ENCODE data around the gene FH. TPM values are rescaled to one million over a fixed set of nuclear protein-coding genes. Genes with fewer than 3 reads are reported as not detected.

FH gene
- total RNA-seq, 1 experiment from 2014 or later, result 58.3 TPM

DNA sequence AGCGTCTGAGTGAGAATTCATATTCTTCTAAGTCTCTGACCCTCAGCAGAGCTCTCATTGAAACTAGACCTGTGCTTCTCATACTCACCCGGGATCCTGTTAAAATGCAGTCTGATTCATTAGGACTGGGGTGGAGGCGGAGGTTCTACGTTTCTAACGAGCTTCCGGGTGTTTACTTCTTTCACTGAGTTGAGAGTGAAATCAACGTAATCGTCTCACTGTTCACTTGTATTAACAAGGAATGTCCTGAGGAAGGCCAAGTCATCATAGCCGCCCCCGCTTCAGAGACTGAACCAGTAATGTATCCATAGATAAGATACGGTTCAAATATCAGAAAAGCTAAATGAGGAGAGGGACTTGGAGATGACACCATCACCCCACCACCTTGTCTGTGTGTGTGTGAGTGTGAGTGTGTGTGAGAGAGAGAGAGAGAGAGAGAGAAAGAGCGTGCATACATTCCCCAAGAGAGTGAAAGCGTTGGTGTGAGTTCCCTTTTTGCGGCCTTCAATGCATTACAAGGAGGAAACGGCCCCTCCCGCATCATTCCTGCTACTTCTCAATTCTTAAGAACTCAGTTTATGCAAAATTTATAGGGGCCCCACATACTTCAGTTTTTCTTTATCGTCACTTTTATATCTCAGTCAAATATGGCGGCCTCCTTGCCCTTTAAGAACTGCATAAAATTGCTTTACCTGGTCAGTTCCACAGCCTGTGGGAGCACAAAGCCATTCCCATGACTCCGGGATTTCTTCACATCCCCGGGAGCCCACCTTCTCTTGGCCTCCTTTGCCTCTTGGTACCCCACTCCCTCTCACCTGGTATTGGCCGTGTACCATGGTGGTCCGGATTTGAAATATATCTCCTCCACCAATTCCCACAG, 32.4 kb upstream of the FH start:
- DNase-seq, result peak; percentile 96
- no peaks in the 10 kb centered on the region for H3K9me2 ChIP-seq (replicated peaks; ENCODE audit: insufficient read depth, low read length)
- no peaks in the 10 kb centered on the region for H3K9me3 ChIP-seq (ENCODE audit: low read length)
- H3K9ac ChIP-seq (ENCODE audit: low read length), result peak overlapping the region; percentile 68
- H3K79me2 ChIP-seq (ENCODE audit: low read length), result no peaks in the 10 kb centered on the region
- H3K27ac ChIP-seq (ENCODE audit: low read length), result peak overlapping the region; percentile 94
- no peaks in the 10 kb centered on the region for H3K36me3 ChIP-seq (ENCODE audit: insufficient read depth, low read length)
- H3K4me3 ChIP-seq (ENCODE audit: low read length), result peak overlapping the region; percentile 57
- no peaks in the 10 kb centered on the region for H4K20me1 ChIP-seq (ENCODE audit: insufficient read depth, low read depth, low read length)
- no peaks in the 10 kb centered on the region for H3K27me3 ChIP-seq (ENCODE audit: low read length)
- H3K4me1 ChIP-seq (ENCODE audit: low read length), result peaks cover 51% of the 10 kb centered on the region
- H3K4me2 ChIP-seq (ENCODE audit: low read depth, low read length, poor library complexity, severe bottlenecking), result peak overlapping the region; percentile 74
- peak overlapping the region; percentile 92 for H2AFZ ChIP-seq (ENCODE audit: low read length)

DNA sequence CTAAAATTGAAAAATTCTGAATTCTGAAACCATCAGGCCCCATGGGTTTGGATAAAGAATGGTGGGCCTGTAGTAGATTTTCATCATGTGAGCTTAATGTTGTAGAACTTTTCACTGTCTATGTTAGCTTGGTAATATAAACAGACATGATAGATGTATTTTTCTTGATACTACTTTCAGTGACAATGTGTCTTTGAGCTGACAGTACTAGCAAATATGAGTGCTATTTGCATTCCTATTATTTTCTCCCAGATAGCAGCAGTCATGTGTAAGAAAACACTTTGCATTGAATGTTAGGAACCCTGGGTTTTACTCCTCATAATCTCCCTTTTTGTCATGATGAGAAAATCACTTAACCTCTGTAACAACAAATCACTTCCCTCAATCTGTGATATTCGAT, 30.8 kb upstream of the FH start:
- Histone ChIP-seq H3K79me2 (ENCODE audit: low read length) (no peaks in the 10 kb centered on the region), H4K20me1 (ENCODE audit: insufficient read depth, low read depth, low read length) (no peaks in the 10 kb centered on the region)

GRCh38 chr1:241548008-241548407, 28.5 kb upstream of the FH start:
- Histone ChIP-seq H3K79me2 (ENCODE audit: low read length) (no peaks in the 10 kb centered on the region), H3K36me3 (ENCODE audit: insufficient read depth, low read length) (no peaks in the 10 kb centered on the region), H3K4me3 (ENCODE audit: low read length) (no peak overlapping the region), H3K27me3 (ENCODE audit: low read length) (no peaks in the 10 kb centered on the region), H2AFZ (ENCODE audit: low read length) (no peak overlapping the region), H4K20me1 (ENCODE audit: insufficient read depth, low read depth, low read length) (no peaks in the 10 kb centered on the region), H3K4me1 (ENCODE audit: low read length) (peaks cover 48% of the 10 kb centered on the region), H3K4me2 (ENCODE audit: low read depth, low read length, poor library complexity, severe bottlenecking) (no peak overlapping the region), H3K9me3 (ENCODE audit: low read length) (no peaks in the 10 kb centered on the region), H3K9me2 (replicated peaks; ENCODE audit: insufficient read depth, low read length) (no peaks in the 10 kb centered on the region), H3K27ac (ENCODE audit: low read length) (no peak overlapping the region), H3K9ac (ENCODE audit: low read length) (no peak overlapping the region)
- no peak for DNase-seq

More for the DNA sequence above, 30.8 kb upstream of the FH start:
- Histone ChIP-seq H3K27ac (ENCODE audit: low read length) (peak overlapping the region; percentile 94), H3K4me2 (ENCODE audit: low read depth, low read length, poor library complexity, severe bottlenecking) (peak overlapping the region; percentile 74), H3K27me3 (ENCODE audit: low read length) (no peaks in the 10 kb centered on the region), H3K36me3 (ENCODE audit: insufficient read depth, low read length) (no peaks in the 10 kb centered on the region), H3K9me3 (ENCODE audit: low read length) (no peaks in the 10 kb centered on the region), H3K4me3 (ENCODE audit: low read length) (0 out of 2 replicates have a peak overlapping the region, but pooled peaks have one; percentile 57), H3K4me1 (ENCODE audit: low read length) (peaks cover 56% of the 10 kb centered on the region), H3K9ac (ENCODE audit: low read length) (0 out of 2 replicates have a peak overlapping the region, but pooled peaks have one; percentile 16), H3K9me2 (replicated peaks; ENCODE audit: insufficient read depth, low read length) (no peaks in the 10 kb centered on the region), H2AFZ (ENCODE audit: low read length) (peak overlapping the region; percentile 57)
- no peak for DNase-seq

- DNase-seq, result no peak
- H4K20me1 ChIP-seq (ENCODE audit: insufficient read depth, low read depth, low read length), result no peaks in the 10 kb centered on the region
- peaks cover 20% of the 10 kb centered on the region for H3K4me1 ChIP-seq (ENCODE audit: low read length)
- no peaks in the 10 kb centered on the region for H3K9me3 ChIP-seq (ENCODE audit: low read length)
- 0 out of 2 replicates have a peak overlapping the region, but pooled peaks have one; percentile 32 for H2AFZ ChIP-seq (ENCODE audit: low read length)
- H3K27ac ChIP-seq (ENCODE audit: low read length), result no peak overlapping the region
- no peak overlapping the region for H3K4me3 ChIP-seq (ENCODE audit: low read length)
- no peak overlapping the region for H3K9ac ChIP-seq (ENCODE audit: low read length)
- H3K27me3 ChIP-seq (ENCODE audit: low read length), result no peaks in the 10 kb centered on the region
- no peaks in the 10 kb centered on the region for H3K9me2 ChIP-seq (replicated peaks; ENCODE audit: insufficient read depth, low read length)
- no peaks in the 10 kb centered on the region for H3K79me2 ChIP-seq (ENCODE audit: low read length)
- H3K36me3 ChIP-seq (ENCODE audit: insufficient read depth, low read length), result no peaks in the 10 kb centered on the region
- H3K4me2 ChIP-seq (ENCODE audit: low read depth, low read length, poor library complexity, severe bottlenecking), result peak overlapping the region; percentile 8
These were observed 22.8 kb upstream of the FH start for GRCh38 chr1:241542199-241542907.

DNA sequence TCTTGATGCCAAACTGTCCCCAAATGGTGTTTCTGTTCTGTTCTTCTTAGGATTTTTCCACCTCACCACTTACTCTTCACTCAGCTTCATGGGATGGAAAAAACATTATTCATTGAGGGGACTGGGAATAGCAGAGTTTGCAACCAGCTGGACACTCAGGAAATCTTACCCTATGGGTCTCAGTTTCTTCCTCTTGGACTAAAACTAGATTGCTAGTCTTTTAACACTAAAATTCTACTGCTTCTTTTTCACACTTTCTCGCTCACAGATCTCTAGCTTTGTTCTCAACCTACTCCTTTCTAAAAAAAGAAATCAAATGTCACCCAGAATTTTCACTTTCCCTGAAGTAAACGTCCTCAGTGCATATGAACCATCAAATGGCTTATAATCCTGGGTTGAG, 17.4 kb upstream of the FH start:
- H3K79me2 ChIP-seq (ENCODE audit: low read length), result no peaks in the 10 kb centered on the region
- no peak overlapping the region for H3K9ac ChIP-seq (ENCODE audit: low read length)
- H3K4me3 ChIP-seq (ENCODE audit: low read length), result no peak overlapping the region
- no peaks in the 10 kb centered on the region for H3K9me3 ChIP-seq (ENCODE audit: low read length)
- H3K4me2 ChIP-seq (ENCODE audit: low read depth, low read length, poor library complexity, severe bottlenecking), result no peak overlapping the region
- no peak overlapping the region for H2AFZ ChIP-seq (ENCODE audit: low read length)
- no peaks in the 10 kb centered on the region for H3K9me2 ChIP-seq (replicated peaks; ENCODE audit: insufficient read depth, low read length)
- H3K27me3 ChIP-seq (ENCODE audit: low read length), result no peaks in the 10 kb centered on the region
- no peak overlapping the region for H3K27ac ChIP-seq (ENCODE audit: low read length)
- DNase-seq, result no peak
- H3K4me1 ChIP-seq (ENCODE audit: low read length), result peaks cover 31% of the 10 kb centered on the region
- no peaks in the 10 kb centered on the region for H3K36me3 ChIP-seq (ENCODE audit: insufficient read depth, low read length)
- H4K20me1 ChIP-seq (ENCODE audit: insufficient read depth, low read depth, low read length), result no peaks in the 10 kb centered on the region

DNA sequence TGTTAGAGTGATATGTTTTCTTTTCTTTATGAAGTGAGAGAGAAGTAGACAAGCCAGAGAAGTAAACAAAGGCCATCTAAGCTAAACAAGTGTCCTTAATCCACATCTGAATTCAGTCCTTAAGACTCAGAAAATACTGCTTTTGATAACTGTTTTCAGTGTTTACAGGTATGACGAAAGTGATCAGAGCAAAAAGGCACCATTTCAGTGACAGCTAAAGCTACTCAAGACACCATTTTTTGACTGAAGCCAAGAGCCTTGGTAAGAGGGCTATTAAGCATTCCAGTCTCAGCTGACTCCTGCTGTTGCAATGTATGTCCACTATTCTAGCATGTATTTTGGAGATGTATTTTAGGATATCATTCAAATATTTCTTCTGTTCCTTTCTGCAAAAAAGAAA, 16.7 kb upstream of the FH start:
- H3K36me3 ChIP-seq (ENCODE audit: insufficient read depth, low read length), result no peaks in the 10 kb centered on the region
- no peaks in the 10 kb centered on the region for H3K79me2 ChIP-seq (ENCODE audit: low read length)
- no peaks in the 10 kb centered on the region for H3K27me3 ChIP-seq (ENCODE audit: low read length)
- DNase-seq, result no peak
- H3K4me1 ChIP-seq (ENCODE audit: low read length), result peaks cover 27% of the 10 kb centered on the region
- no peak overlapping the region for H2AFZ ChIP-seq (ENCODE audit: low read length)
- H3K4me3 ChIP-seq (ENCODE audit: low read length), result no peak overlapping the region
- H3K27ac ChIP-seq (ENCODE audit: low read length), result no peak overlapping the region
- no peaks in the 10 kb centered on the region for H3K9me2 ChIP-seq (replicated peaks; ENCODE audit: insufficient read depth, low read length)
- H3K9ac ChIP-seq (ENCODE audit: low read length), result no peak overlapping the region
- H3K9me3 ChIP-seq (ENCODE audit: low read length), result no peaks in the 10 kb centered on the region
- H3K4me2 ChIP-seq (ENCODE audit: low read depth, low read length, poor library complexity, severe bottlenecking), result no peak overlapping the region
- no peaks in the 10 kb centered on the region for H4K20me1 ChIP-seq (ENCODE audit: insufficient read depth, low read depth, low read length)

DNA sequence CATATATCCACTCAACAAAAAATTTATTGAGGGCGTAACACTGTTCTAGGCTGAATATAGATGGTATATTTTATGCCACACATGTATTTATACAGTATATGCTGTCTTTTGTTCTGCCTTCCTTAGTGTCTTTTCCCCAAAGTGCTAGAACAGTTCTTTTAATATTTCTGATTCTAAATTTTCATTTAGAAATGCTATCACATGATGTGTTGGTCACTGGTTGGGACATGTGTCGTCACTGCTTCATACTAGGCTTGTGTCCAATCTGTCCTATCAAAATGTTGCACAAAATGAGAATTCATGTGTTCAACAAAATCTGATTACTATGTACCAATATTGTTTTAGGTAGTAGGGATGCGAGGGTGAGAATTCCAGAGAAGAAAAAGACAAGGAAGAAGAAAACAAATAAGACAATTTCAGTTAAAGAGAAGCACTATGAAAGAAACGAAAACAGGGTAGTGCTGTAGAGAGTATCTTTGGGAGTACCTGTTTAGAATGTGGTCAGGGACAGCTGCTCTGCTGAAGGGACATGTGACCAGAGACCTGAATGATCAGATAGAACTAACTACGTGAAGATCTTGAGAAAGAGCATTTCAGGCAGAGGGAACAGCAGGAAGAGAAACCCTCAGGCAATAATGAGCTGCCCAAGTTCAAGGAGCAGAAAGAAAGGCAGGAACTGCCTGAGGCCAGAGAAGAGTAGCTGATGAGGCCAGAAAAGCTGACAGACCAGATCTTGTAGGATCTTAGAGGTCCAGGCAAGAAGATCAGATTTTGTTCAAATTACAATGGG, 14.0 kb upstream of the FH start:
- H2AFZ ChIP-seq (ENCODE audit: low read length), result no peak overlapping the region
- H3K36me3 ChIP-seq (ENCODE audit: insufficient read depth, low read length), result no peaks in the 10 kb centered on the region
- peak overlapping the region; percentile 61 for H3K4me3 ChIP-seq (ENCODE audit: low read length)
- H3K27ac ChIP-seq (ENCODE audit: low read length), result no peak overlapping the region; the same call in 1 of the 2 replicates
- peak overlapping the region; percentile 35; the same call in 1 of the 2 replicates for H3K9ac ChIP-seq (ENCODE audit: low read length)
- H3K27me3 ChIP-seq (ENCODE audit: low read length), result no peaks in the 10 kb centered on the region
- no peaks in the 10 kb centered on the region for H3K9me2 ChIP-seq (replicated peaks; ENCODE audit: insufficient read depth, low read length)
- no peaks in the 10 kb centered on the region for H3K9me3 ChIP-seq (ENCODE audit: low read length)
- H3K79me2 ChIP-seq (ENCODE audit: low read length), result no peaks in the 10 kb centered on the region
- H4K20me1 ChIP-seq (ENCODE audit: insufficient read depth, low read depth, low read length), result no peaks in the 10 kb centered on the region
- H3K4me1 ChIP-seq (ENCODE audit: low read length), result peaks cover 33% of the 10 kb centered on the region
- no peak for DNase-seq
- H3K4me2 ChIP-seq (ENCODE audit: low read depth, low read length, poor library complexity, severe bottlenecking), result peak overlapping the region; percentile 70

Measured in Karpas-422 (cell line).